Esophagus (tissue), 2 donors: ENCODE results near the gene PSMG1. TPM values are rescaled to one million over a fixed set of nuclear protein-coding genes. Genes with fewer than 3 reads are reported as not detected.
"Not testable (repeated sequence)": the region's sequence is repeated elsewhere in the genome, so short reads cannot be mapped to it uniquely, and the experiment has no call there.

Experiments
- H3K27ac ChIP-seq, 2 donors: one replicate each; pipeline ENCODE4 v1.5.1; 2013; ENCODE audit warnings: low read depth in 2 of 2, mild to moderate bottlenecking in 2 of 2, inconsistent platforms in 1 of 2, low read length in 1 of 2, moderate library complexity in 1 of 2
- H3K27me3 ChIP-seq, 2 donors: one replicate each; pipeline ENCODE4 v1.6.1; 2013; ENCODE audit warnings: low read length in 2 of 2, control low read depth in 1 of 2, mild to moderate bottlenecking in 1 of 2; ENCODE audit not compliant: insufficient read depth in 2 of 2, control insufficient read depth in 1 of 2
- H3K36me3 ChIP-seq, 2 donors: one replicate each; pipeline ENCODE4 v1.6.1; 2013; ENCODE audit warnings: low read length in 1 of 2; ENCODE audit not compliant: control insufficient read depth in 2 of 2, insufficient read depth in 2 of 2
- H3K4me1 ChIP-seq, 2 donors: one replicate each; pipeline ENCODE4 v1.6.1; 2013; ENCODE audit warnings: low read length in 1 of 2; ENCODE audit not compliant: control insufficient read depth in 2 of 2, insufficient read depth in 2 of 2
- H3K4me3 ChIP-seq, 2 donors: one replicate each; pipeline ENCODE4 v1.5.1; 2013; ENCODE audit warnings: low read length in 2 of 2, mild to moderate bottlenecking in 2 of 2, low read depth in 1 of 2, moderate library complexity in 1 of 2
- H3K9me3 ChIP-seq, 2 donors: one replicate each; pipeline ENCODE4 v1.6.1; 2013; ENCODE audit warnings: mild to moderate bottlenecking in 2 of 2, low read depth in 1 of 2, low read length in 1 of 2, moderate library complexity in 1 of 2; ENCODE audit not compliant: control insufficient read depth in 2 of 2, insufficient read depth in 1 of 2
- WGBS, 2 donors: extraction: QIAGEN DNeasy Blood & Tissue Kit; methylation state at CpG; one replicate each; pipeline ENCODE4 v1.1.7; 2013; 5-methylcytosine and 5-hydroxymethylcytosine counted together
- polyA plus RNA-seq, 2 donors: library from polyadenylated mRNA; stranded (reverse); fragments of 200-250 nt; gene quantifications; one replicate each; pipeline ENCODE4 v1.2.3, GENCODE V29; 2013
- donor health status: healthy with polysubstance abuse.
- donor health status: Bipolar disorder and iron deficiency.

PSMG1 gene
- polyA plus RNA-seq, 2 donors = 48.2 to 54.1 TPM

DNA sequence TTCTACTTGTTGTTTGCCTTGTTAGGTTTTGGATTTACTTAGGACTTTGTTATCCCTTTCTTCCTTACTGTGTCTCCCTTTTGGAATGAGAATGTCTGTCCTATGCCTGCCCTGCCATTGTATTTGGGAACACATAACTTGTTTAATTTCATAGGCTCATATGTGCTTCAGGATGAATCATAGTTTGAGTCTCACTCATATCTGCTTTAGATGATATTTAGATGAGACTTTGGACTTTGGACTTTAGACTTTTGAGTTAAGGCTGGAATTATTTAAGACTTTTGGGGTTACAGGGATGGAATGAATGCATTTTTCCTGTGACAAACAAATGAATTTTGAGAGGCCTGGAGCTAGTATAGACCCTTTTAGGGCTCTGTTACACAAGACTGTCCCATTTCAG lies 33.4 kb downstream of the PSMG1 start:
- Histone ChIP-seq H3K4me3 (no peak overlapping the region), H3K27me3 (no peaks in the 10 kb centered on the region), H3K4me1 (no peaks in the 10 kb centered on the region), H3K9me3 (no peaks in the 10 kb centered on the region), H3K36me3 (no peaks in the 10 kb centered on the region), H3K27ac (no peak overlapping the region)

DNA sequence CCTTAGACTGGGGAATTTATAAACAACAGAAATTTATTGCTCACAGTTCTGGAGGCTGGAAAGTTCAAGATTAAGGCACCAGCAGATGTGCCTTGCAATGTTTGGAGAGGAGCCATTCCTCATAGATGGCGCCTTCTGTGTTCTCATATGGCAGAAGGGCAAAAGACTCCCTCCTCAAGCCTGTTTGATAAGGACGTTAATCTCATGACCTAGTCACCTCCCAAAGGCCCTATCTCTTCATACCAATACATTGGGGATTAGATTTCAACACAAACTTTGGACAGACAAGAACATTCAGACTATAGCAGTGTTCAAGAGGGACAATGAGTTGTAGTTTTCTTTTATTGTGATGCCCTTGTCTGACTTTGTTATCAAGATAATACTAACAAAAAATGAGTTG lies 34.3 kb downstream of the PSMG1 start:
- Histone ChIP-seq H3K36me3 (no peaks in the 10 kb centered on the region), H3K27me3 (no peaks in the 10 kb centered on the region), H3K9me3 (no peaks in the 10 kb centered on the region), H3K4me3 (no peak overlapping the region), H3K27ac (no peak overlapping the region), H3K4me1 (no peaks in the 10 kb centered on the region)
- 60 to 65% methylated on average over 2 of the region's 2 CpGs for WGBS, 2 donors

DNA sequence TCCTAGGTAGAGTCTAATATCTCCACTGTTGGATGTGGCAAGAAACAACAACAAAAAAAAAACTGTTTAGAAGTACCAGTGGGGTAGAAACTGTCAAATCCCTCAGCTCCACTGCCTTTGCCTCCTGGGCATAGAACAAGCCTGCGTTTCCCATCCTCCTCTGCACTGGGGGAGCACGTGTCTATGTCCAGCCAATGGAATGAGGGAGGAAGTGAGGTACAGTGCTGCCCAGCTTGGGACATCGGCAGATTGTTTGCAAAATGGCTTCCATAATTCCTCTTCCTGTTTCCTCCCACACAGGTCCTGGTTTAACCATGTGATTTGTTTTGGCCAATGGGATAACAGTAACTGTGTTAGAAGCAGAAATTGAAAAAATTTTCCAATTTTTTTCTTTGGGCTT lies 39.1 kb downstream of the PSMG1 start:
- no peak overlapping the region for H3K27ac ChIP-seq
- no peaks in the 10 kb centered on the region for H3K4me1 ChIP-seq
- no peaks in the 10 kb centered on the region for H3K27me3 ChIP-seq
- H3K9me3 ChIP-seq = no peaks in the 10 kb centered on the region
- H3K4me3 ChIP-seq = no peak overlapping the region
- H3K36me3 ChIP-seq = no peaks in the 10 kb centered on the region
- WGBS, 2 donors = 87% methylated on average over 3 of the region's 3 CpGs

DNA sequence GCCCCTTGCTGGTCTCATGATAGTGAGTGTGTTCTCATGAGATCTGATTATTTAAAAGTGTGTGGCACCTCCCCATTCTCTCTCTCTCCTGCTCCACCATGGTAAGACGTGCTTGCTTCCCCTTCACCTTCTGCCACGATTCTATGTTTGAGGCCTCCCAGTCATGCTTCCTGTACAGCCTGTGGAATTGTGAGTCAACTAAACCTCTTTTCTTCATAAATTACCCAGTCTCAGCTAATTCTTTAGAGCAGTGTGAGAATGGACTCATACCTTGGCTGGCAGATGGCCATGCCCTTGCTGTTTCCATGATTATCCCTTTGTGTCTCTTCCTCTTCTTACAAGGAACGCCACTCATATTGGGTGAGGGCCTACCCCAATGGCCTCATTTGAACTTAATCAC lies 40.3 kb downstream of the PSMG1 start:
- no peaks in the 10 kb centered on the region for H3K9me3 ChIP-seq
- no peaks in the 10 kb centered on the region for H3K4me1 ChIP-seq
- no peaks in the 10 kb centered on the region for H3K36me3 ChIP-seq
- H3K27me3 ChIP-seq = no peaks in the 10 kb centered on the region
- H3K4me3 ChIP-seq = no peak overlapping the region
- no peak overlapping the region for H3K27ac ChIP-seq
- 83 to 92% methylated on average over 3 of the region's 3 CpGs for WGBS, 2 donors

DNA sequence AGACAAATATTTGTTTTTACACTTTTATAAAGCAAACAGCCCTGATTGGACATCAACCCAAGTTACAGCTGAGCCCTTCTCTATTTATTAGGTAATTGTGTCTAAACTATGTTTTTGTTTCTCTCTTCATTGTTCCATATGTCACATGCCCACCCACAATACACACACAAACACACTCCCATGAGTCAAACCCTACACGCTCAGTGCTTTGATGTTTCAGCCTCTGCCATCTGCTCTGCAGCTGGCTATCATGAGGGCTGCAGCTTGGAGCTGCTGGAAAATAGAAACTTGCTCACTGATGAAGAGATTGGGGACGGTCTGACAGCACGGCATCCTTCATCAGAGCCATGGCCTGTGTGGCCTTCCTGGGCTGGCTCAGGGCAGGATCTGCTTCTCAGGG lies 41.7 kb downstream of the PSMG1 start:
- no peak overlapping the region for H3K27ac ChIP-seq
- H3K36me3 ChIP-seq = no peaks in the 10 kb centered on the region
- no peaks in the 10 kb centered on the region for H3K4me1 ChIP-seq
- no peak overlapping the region for H3K4me3 ChIP-seq
- H3K27me3 ChIP-seq = no peaks in the 10 kb centered on the region
- 77 to 78% methylated on average over 3 of the region's 3 CpGs for WGBS, 2 donors
- H3K9me3 ChIP-seq = no peaks in the 10 kb centered on the region

DNA sequence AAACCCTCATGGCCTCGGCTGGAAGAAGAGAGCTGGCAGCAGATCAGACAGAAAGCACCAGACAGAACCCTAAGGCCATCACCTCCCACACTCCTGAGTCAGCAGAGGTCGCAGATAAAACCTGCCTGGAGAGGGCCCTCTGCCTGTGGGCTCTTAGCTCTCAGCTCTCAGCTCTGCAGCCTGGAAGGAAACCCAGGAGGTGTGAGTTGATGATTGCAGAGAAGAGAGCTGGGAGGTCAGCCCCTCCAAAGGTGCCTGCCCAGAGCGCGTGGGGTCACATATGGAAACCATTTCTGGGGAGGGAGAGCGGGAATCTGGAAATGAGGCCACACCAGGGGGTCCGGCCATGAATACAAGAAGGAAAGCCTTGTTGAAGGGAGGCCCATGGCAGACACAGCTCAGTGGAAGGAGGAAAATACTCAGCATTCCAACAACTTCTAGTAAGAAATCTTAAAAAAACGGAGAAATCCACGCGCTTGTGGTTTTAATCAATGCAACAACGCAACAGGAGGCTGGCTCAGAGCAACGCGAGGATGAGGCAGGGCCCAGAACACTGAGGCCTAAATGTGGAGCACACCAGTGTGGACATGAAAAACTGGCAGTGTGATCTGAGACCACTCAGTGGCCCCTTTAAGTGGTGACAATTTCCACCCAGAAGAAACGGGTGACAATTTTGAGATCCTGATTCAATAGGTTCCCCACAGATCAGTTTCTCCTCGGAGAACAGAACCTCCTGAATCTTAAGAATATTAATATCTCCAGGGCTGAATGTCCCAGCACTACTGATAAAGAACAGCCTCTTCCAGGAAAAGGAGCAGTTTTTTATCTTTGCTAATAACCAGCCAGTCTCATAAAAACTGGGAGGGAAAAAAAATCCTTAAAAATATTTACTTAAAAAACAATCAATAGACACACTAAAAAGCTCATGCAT lies 45.7 kb downstream of the PSMG1 start:
- Histone ChIP-seq H3K4me3 (no peak overlapping the region), H3K9me3 (no peaks in the 10 kb centered on the region), H3K27ac (no peak overlapping the region), H3K36me3 (no peaks in the 10 kb centered on the region), H3K27me3 (no peaks in the 10 kb centered on the region), H3K4me1 (no peaks in the 10 kb centered on the region)
- WGBS, 2 donors = 67 to 72% methylated on average over 14 of the region's 14 CpGs

DNA sequence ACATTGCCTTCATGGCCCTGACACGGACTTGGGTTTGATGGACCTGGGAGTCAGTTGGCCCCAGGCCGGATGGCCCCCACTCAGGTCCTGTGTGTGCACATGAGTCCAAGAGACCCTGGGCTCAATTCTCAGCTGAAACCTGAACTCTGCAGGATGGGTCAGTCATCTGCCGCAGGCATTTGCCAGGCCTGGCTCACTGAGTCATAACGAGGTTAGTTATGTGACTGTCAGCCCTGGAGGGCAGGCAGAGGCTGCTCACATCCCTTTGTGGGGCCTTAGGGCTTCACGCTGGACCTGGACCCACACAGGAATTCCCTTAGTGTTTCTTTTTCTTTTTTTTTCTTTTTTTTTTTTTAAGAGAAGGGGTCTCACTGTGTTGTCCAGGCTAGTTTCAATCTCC lies 46.5 kb downstream of the PSMG1 start:
- Histone ChIP-seq H3K27ac (peak overlapping the region in 1 of 2 donors; percentile 13), H3K4me3 (no peak overlapping the region), H3K4me1 (no peaks in the 10 kb centered on the region), H3K27me3 (no peaks in the 10 kb centered on the region), H3K9me3 (no peaks in the 10 kb centered on the region), H3K36me3 (no peaks in the 10 kb centered on the region)
- 69 to 84% methylated on average over 5 of the region's 5 CpGs for WGBS, 2 donors

DNA sequence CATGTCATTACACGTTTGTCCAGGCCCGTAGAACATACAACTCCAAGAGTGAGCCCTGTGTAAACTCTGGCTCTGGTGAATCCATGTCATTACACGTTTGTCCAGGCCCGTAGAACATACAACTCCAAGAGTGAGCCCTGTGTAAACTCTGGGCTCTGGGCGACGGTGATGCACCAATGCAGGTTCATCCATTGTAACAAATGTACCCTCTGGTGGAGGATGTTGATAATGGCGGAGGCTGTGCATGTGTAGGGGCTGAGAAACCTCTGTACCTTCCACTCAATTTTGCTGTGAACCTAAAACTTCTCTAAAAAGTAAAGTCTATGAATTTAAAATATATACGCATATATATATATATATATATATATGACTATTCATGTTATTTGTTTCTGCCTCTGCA lies 47.1 kb downstream of the PSMG1 start:
- H3K9me3 ChIP-seq, H3K36me3 ChIP-seq, H3K4me3 ChIP-seq, H3K27ac ChIP-seq, H3K4me1 ChIP-seq, H3K27me3 ChIP-seq: not testable (repeated sequence)
- 46 to 53% methylated on average over 6 to 8 of the region's 8 CpGs for WGBS, 2 donors

DNA sequence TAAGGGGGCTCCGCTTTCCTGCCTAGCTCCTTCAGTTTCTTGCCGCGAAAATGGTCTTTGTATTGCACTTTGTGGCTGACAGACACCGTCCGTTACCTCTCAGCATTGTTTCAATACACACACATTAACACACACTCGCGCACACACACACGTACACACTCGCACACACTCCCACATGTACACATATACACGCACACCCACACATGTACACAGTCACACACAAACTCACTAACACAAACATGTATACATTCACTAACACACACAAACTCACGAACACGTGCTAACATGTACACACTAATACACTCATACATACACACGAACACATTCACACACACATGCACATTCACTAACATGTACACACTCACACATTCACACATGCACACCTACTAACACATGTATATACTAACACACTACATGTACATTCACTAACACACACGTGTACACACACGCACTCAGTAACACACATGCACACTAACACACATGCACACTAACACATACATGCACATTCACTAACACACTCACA lies 48.9 kb downstream of the PSMG1 start:
- Histone ChIP-seq H3K4me3 (no peak overlapping the region), H3K9me3 (no peaks in the 10 kb centered on the region), H3K4me1 (no peaks in the 10 kb centered on the region), H3K27ac (no peak overlapping the region), H3K36me3 (no peaks in the 10 kb centered on the region), H3K27me3 (no peaks in the 10 kb centered on the region)
- 91% methylated on average over 15 of the region's 15 CpGs for WGBS, 2 donors

DNA sequence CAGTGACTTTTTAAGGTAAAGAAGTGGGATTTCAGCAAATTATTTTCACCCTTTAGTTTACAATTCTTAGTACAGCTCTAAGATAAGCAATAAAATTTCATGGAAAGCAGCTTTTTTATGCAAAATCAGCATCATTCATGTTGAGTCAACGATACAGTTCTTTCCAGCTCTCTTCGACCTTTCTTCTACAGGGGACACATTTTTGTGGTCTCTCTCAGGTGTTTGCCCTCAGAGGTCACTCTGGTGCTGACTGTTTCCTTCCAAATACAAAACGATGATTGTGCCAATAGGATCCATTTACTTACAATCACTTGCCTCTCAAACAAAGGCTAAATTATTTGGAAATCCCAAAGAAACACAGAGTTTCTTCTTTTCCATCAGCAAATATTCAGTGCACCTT lies 51.0 kb downstream of the PSMG1 start:
- Histone ChIP-seq H3K4me3 (no peak overlapping the region), H3K27me3 (no peaks in the 10 kb centered on the region), H3K36me3 (no peaks in the 10 kb centered on the region), H3K4me1 (no peaks in the 10 kb centered on the region), H3K9me3 (no peaks in the 10 kb centered on the region), H3K27ac (no peak overlapping the region)
- 58 to 75% methylated on average over 3 of the region's 3 CpGs for WGBS, 2 donors
